ENCODE data around the gene ELOB. TPM values are rescaled to one million over a fixed set of nuclear protein-coding genes. Genes with fewer than 3 reads are reported as not detected.

The ELOB gene
- total and polyA plus RNA-seq, 2 experiments from 2014 or later, result 180 to 606 TPM

GRCh38 chr16:2813771-2814221 lies 36.7 kb upstream of the ELOB start:
- DNase-seq (ENCODE audit: low read depth in 1 of 2, low spot score in 1 of 2), result no peak
- no peak overlapping the region for H3K4me3 ChIP-seq
- no peaks in the 10 kb centered on the region for H3K27me3 ChIP-seq
- H3K4me1 ChIP-seq (ENCODE audit: low read depth), result no peaks in the 10 kb centered on the region
- H3K36me3 ChIP-seq, result no peaks in the 10 kb centered on the region
- H3K9me3 ChIP-seq (ENCODE audit: low read depth), result no peaks in the 10 kb centered on the region
- TF ChIP-seq CTCF (IDR thresholded peaks at IDR 0.05; ENCODE audit: low read depth, low read length), result no peak
- H3K27ac ChIP-seq, result no peak overlapping the region

GRCh38 chr16:2811703-2812471 lies 34.8 kb upstream of the ELOB start:
- no peaks in the 10 kb centered on the region for H3K4me1 ChIP-seq (ENCODE audit: low read depth)
- no peaks in the 10 kb centered on the region for H3K9me3 ChIP-seq (ENCODE audit: low read depth)
- H3K27ac ChIP-seq, result no peak overlapping the region
- no peak for DNase-seq (ENCODE audit: low read depth in 1 of 2, low spot score in 1 of 2)
- no peak for TF ChIP-seq CTCF (IDR thresholded peaks at IDR 0.05; ENCODE audit: low read depth, low read length)
- H3K4me3 ChIP-seq, result no peak overlapping the region
- H3K36me3 ChIP-seq, result no peaks in the 10 kb centered on the region
- H3K27me3 ChIP-seq, result no peaks in the 10 kb centered on the region

- Histone ChIP-seq H3K4me1 (ENCODE audit: low read depth) (no peaks in the 10 kb centered on the region), H3K4me3 (no peak overlapping the region), H3K27me3 (peaks cover 5% of the 10 kb centered on the region), H3K36me3 (no peaks in the 10 kb centered on the region), H3K27ac (no peak overlapping the region), H3K9me3 (ENCODE audit: low read depth) (no peaks in the 10 kb centered on the region)
- DNase-seq (ENCODE audit: low read depth in 1 of 2, low spot score in 1 of 2), result no peak
- no peak for TF ChIP-seq CTCF (IDR thresholded peaks at IDR 0.05; ENCODE audit: low read depth, low read length)
These were observed 33.6 kb upstream of the ELOB start for GRCh38 chr16:2810651-2811050.

GRCh38 chr16:2809149-2809760 lies 32.2 kb upstream of the ELOB start:
- no peak for TF ChIP-seq CTCF (IDR thresholded peaks at IDR 0.05; ENCODE audit: low read depth, low read length)
- no peak for DNase-seq (ENCODE audit: low read depth in 1 of 2, low spot score in 1 of 2)
- Histone ChIP-seq H3K9me3 (ENCODE audit: low read depth) (no peaks in the 10 kb centered on the region), H3K4me1 (ENCODE audit: low read depth) (no peaks in the 10 kb centered on the region), H3K27ac (no peak overlapping the region), H3K36me3 (no peaks in the 10 kb centered on the region), H3K27me3 (peaks cover 8% of the 10 kb centered on the region), H3K4me3 (no peak overlapping the region)

- Histone ChIP-seq H3K9me3 (ENCODE audit: low read depth) (no peaks in the 10 kb centered on the region), H3K36me3 (no peaks in the 10 kb centered on the region), H3K4me3 (no peak overlapping the region), H3K4me1 (ENCODE audit: low read depth) (no peaks in the 10 kb centered on the region), H3K27me3 (peaks cover 8% of the 10 kb centered on the region), H3K27ac (no peak overlapping the region)
- TF ChIP-seq CTCF (IDR thresholded peaks at IDR 0.05; ENCODE audit: low read depth, low read length), result no peak
- DNase-seq (ENCODE audit: low read depth in 1 of 2, low spot score in 1 of 2), result no peak
These were observed 31.1 kb upstream of the ELOB start for GRCh38 chr16:2808181-2808580.

Data from cardiac muscle cell (in vitro differentiated cells and primary cell).